Measurements from ENCODE around the gene TNNI3K. TPM values are rescaled to one million over a fixed set of nuclear protein-coding genes. Genes with fewer than 3 reads are reported as not detected.

The TNNI3K gene
- total RNA-seq, 4 donors from 2014 or later: 0.19 TPM; not detected in 3

DNA sequence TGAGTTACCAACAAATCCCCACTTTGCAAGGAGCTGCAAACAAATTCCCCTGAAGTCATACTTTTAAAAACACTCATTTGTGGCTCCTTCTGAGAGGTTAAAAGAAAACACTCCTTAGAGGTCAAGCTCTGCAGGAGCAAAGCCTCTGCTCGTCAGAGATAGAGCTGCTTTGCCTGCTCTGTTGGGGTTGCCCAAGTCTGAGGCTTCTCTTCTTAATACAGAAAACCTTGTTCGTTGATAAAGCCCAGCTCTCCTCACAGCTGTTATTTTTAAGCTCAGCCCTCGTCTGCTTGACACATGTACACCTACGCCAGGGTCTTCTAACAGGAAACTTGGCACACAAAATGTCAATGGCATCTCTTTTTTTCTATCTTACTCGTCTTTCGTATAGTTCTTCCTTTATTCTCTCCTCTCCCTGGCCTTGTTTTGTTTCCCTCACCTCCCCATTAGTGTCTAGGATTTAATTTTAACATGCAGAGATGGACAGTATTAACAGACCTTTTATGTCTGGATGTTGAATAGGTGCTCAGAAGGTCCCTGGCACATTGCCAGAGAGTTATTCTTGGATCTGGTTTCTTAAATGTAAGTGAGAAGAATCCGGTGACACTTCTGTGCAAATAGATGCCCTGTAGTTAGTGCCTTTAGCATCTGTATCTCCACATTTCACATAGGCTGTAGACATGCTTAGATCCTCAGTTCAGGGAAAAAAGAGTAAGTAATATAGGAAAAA, 191.2 kb downstream of the TNNI3K start:
- no peaks in the 10 kb centered on the region for H3K27me3 ChIP-seq
- H3K27ac ChIP-seq: no peak overlapping the region
- no peak overlapping the region for H3K4me3 ChIP-seq
- H3K4me1 ChIP-seq: no peaks in the 10 kb centered on the region
- H3K9me3 ChIP-seq: no peaks in the 10 kb centered on the region
- TF ChIP-seq POLR2A (IDR thresholded peaks at IDR 0.05): no peak
- TF ChIP-seq, protein P1, sequence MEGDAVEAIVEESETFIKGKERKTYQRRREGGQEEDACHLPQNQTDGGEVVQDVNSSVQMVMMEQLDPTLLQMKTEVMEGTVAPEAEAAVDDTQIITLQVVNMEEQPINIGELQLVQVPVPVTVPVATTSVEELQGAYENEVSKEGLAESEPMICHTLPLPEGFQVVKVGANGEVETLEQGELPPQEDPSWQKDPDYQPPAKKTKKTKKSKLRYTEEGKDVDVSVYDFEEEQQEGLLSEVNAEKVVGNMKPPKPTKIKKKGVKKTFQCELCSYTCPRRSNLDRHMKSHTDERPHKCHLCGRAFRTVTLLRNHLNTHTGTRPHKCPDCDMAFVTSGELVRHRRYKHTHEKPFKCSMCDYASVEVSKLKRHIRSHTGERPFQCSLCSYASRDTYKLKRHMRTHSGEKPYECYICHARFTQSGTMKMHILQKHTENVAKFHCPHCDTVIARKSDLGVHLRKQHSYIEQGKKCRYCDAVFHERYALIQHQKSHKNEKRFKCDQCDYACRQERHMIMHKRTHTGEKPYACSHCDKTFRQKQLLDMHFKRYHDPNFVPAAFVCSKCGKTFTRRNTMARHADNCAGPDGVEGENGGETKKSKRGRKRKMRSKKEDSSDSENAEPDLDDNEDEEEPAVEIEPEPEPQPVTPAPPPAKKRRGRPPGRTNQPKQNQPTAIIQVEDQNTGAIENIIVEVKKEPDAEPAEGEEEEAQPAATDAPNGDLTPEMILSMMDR (IDR thresholded peaks at IDR 0.05): no peak
- 48 to 56% methylated on average over 7 of the region's 7 CpGs for WGBS, 2 donors
- no peak for DNase-seq
- intact Hi-C loops (cut with DNase I): no loop called here
- no peaks in the 10 kb centered on the region for H3K36me3 ChIP-seq

DNA sequence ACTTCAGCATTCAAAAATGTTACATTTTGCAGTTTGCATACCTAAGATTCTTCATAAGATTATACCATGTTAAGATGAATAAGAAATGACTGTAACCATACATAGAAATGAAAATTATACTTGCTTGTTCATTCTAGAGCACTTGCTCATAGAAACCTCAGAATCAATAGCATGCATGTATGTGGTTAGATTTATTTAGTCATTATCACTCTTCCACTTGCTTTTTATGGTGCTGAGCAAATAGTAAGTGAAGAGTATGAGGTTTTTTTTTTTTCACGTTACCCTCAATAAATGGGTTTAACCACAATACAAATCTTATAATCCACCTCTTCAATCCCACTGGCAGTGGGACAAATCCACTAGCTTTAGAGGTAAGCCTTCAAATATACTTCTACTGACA, 192.5 kb downstream of the TNNI3K start:
- no peak for DNase-seq
- TF ChIP-seq, protein P1 (IDR thresholded peaks at IDR 0.05): no peak
- TF ChIP-seq POLR2A (IDR thresholded peaks at IDR 0.05): no peak
- WGBS, 2 donors: 31 to 35% methylated on average over 1 of the region's 1 CpG
- Histone ChIP-seq H3K36me3 (no peaks in the 10 kb centered on the region), H3K4me1 (no peaks in the 10 kb centered on the region), H3K27ac (no peak overlapping the region), H3K9me3 (no peaks in the 10 kb centered on the region), H3K27me3 (no peaks in the 10 kb centered on the region), H3K4me3 (no peak overlapping the region)
- intact Hi-C loops (cut with DNase I): no loop called here

DNA sequence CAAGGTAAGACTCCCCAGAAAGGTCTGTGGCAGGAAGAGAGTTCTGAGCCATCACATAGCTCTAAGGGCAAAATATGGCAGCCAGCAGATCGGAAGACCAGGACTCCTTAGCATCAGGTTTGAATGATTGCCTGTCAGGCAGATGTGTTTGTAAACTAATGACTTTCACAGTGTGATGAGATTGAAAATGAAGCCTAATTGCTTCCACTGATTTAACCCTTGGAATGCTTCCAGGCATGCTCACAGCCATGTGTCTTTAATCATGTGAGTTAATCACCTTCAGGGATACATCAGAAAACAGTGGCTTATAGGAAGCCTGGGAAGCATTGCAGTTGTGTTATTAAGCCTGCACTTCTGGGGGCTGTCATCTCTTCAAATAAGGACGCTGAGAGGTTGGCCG, 194.4 kb downstream of the TNNI3K start:
- Histone ChIP-seq H3K27ac (no peak overlapping the region), H3K4me1 (no peaks in the 10 kb centered on the region), H3K27me3 (no peaks in the 10 kb centered on the region), H3K4me3 (no peak overlapping the region), H3K9me3 (no peaks in the 10 kb centered on the region), H3K36me3 (no peaks in the 10 kb centered on the region)
- whole genome bisulfite sequencing, 2 donors: 60 to 70% methylated on average over 3 of the region's 3 CpGs
- intact Hi-C loops (cut with DNase I): no loop called here
- no peak for TF ChIP-seq POLR2A (IDR thresholded peaks at IDR 0.05)
- TF ChIP-seq, protein P1 (IDR thresholded peaks at IDR 0.05): no peak
- DNase-seq: no peak

DNA sequence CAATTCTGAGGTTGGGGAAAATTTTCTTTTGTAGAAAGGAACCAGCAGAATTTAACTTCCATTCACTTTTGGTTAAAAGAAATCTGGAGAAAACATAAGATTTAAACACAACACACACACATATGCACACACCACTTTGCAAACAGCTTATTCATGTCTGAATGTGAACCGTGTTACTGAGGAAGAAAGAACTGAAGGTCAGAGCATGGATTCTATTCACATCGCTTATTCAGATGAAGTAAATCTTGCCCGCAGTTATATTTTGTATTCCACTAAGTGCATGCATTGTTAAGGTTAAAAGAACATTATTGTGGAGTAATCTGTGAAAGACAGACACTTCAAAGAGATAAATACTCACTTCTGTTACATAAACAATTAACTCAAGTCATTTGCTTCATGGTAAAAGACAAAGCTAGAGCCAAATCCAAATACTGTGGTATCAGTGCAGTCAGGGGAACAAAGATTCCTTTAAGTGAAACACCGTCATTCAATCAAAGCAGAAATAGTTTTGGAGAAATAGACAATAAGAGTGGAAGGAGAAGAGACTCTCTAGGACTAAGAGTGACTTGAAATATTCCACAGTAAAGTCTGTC, 195.3 kb downstream of the TNNI3K start:
- Histone ChIP-seq H3K4me1 (no peaks in the 10 kb centered on the region), H3K27me3 (no peaks in the 10 kb centered on the region), H3K27ac (no peak overlapping the region), H3K36me3 (no peaks in the 10 kb centered on the region), H3K4me3 (no peak overlapping the region), H3K9me3 (no peaks in the 10 kb centered on the region)
- intact Hi-C loops (cut with DNase I): no loop called here
- TF ChIP-seq POLR2A (IDR thresholded peaks at IDR 0.05): no peak
- TF ChIP-seq, protein P1 (IDR thresholded peaks at IDR 0.05): no peak
- no peak for DNase-seq
- 24 to 39% methylated on average over 4 of the region's 4 CpGs for WGBS, 2 donors

DNA sequence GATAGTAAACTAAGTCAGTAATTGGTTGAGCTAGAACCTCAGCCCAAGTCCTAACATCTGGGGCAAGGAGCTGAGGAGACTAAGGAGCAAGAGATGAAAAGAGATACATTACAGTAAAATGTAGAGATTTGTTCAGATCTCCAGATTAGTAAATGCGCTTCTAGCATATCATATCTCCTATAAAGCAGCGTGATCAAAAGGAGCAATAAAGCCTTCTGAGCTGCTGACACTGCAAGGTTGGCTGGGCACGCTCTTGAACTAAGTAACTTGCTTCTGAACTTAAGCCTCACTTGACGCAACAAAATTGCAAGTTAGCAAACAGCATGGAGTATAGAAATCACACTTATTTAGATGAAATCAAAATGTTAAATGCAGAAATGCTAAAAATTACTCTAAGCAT, 196.3 kb downstream of the TNNI3K start:
- DNase-seq: no peak
- Histone ChIP-seq H3K9me3 (no peaks in the 10 kb centered on the region), H3K27ac (no peak overlapping the region), H3K4me1 (no peaks in the 10 kb centered on the region), H3K36me3 (no peaks in the 10 kb centered on the region), H3K4me3 (no peak overlapping the region), H3K27me3 (no peaks in the 10 kb centered on the region)
- WGBS, 2 donors: 79 to 86% methylated on average over 4 of the region's 4 CpGs
- no peak for TF ChIP-seq POLR2A (IDR thresholded peaks at IDR 0.05)
- TF ChIP-seq, protein P1 (IDR thresholded peaks at IDR 0.05): no peak
- intact Hi-C loops (cut with DNase I): no loop called here
